WTC11 (cell line): ENCODE data around the gene BABAM2.

Experiments used
- CTCF ChIP-seq: fragments of 200-600 bp; IDR thresholded peaks from 2 replicates; pipeline ENCODE4 v1.8.0; 2022; ENCODE audit warnings: antibody characterized with exemption
- ELF4 ChIP-seq: sonication (generic); formaldehyde crosslinking; IDR thresholded peaks from 2 replicates; pipeline ENCODE4 v1.8.1; 2022; ENCODE audit warnings: low read depth, mild to moderate bottlenecking, moderate library complexity, missing genetic modification reagents
- NR1H2 ChIP-seq: sonication (generic); formaldehyde crosslinking; IDR thresholded peaks from 2 replicates; pipeline ENCODE4 v1.9.0; 2021; ENCODE audit warnings: mild to moderate bottlenecking, moderate library complexity, missing genetic modification reagents
- ZBTB21 ChIP-seq: sonication (generic); formaldehyde crosslinking; IDR thresholded peaks from 2 replicates; pipeline ENCODE4 v1.8.1; 2023; ENCODE audit warnings: mild to moderate bottlenecking, missing genetic modification reagents, borderline replicate concordance

GRCh38 chr2:27976308-27976707, 85.8 kb downstream of the BABAM2 start:
- TF ChIP-seq NR1H2 (no peak), CTCF (no peak), ZBTB21 (no peak), ELF4 (no peak)
